Mammary epithelial cell (primary cell): ENCODE results near the gene TWF2.

Experiments
- EZH2 ChIP-seq: IDR thresholded peaks from 2 replicates; pipeline ENCODE4 v1.6.1; 2012; ENCODE audit warnings: low read length, inconsistent platforms, borderline replicate concordance
- TF ChIP-seq, protein P1 (sequence below), 2 donors: IDR thresholded peaks in 1 of 2; conservative IDR thresholded peaks in 1 of 2; 2 replicates each; pipeline ENCODE4 v1.5.1; 2011 to 2012; ENCODE audit warnings: inconsistent platforms in 2 of 2, low read length in 2 of 2, mild to moderate bottlenecking in 2 of 2, control low read depth in 1 of 2, low read depth in 1 of 2; ENCODE audit not compliant: insufficient read depth in 1 of 2; ENCODE audit errors: extremely low read depth in 1 of 2

DNA sequence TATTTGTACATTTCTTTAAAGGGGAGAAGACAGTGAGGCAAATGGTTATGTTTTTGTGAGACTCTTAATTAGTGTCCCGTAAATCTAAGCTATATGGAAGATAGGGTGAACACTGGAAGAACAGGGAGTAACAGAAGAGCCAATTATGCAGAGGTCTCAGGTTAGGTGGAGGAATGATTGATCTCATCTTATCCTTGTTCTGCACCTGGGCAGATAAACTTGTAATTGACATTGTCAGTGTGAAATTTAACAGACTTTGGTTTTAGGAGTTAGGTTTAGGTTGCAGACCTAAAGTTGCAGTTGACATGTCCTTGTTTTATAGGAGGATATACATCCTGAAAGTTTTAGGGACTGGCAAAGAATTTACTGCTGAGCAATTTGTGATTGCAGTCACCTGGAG is 3.1 kb upstream of the TWF2 start:
- TF ChIP-seq, protein P1, sequence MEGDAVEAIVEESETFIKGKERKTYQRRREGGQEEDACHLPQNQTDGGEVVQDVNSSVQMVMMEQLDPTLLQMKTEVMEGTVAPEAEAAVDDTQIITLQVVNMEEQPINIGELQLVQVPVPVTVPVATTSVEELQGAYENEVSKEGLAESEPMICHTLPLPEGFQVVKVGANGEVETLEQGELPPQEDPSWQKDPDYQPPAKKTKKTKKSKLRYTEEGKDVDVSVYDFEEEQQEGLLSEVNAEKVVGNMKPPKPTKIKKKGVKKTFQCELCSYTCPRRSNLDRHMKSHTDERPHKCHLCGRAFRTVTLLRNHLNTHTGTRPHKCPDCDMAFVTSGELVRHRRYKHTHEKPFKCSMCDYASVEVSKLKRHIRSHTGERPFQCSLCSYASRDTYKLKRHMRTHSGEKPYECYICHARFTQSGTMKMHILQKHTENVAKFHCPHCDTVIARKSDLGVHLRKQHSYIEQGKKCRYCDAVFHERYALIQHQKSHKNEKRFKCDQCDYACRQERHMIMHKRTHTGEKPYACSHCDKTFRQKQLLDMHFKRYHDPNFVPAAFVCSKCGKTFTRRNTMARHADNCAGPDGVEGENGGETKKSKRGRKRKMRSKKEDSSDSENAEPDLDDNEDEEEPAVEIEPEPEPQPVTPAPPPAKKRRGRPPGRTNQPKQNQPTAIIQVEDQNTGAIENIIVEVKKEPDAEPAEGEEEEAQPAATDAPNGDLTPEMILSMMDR (conservative IDR thresholded peaks at IDR 0.05 in 1 of 2, IDR thresholded peaks at IDR 0.05 in 1 of 2; ENCODE audit: extremely low read depth in 1 of 2, insufficient read depth in 1 of 2, low read depth in 1 of 2, low read length in 2 of 2) = no peak
- no peak for TF ChIP-seq EZH2
